Measurements from ENCODE around the gene RNASE3. TPM values are rescaled to one million over a fixed set of nuclear protein-coding genes. Genes with fewer than 3 reads are reported as not detected.
A peak's percentile ranks its signal among the peaks of the same experiment; 100 is the strongest.
"Not testable (repeated sequence)": the region's sequence is repeated elsewhere in the genome, so short reads cannot be mapped to it uniquely, and the experiment has no call there.

RNASE3 gene
- total RNA-seq, result not detected in 2 replicates

GRCh38 chr14:20891126-20891825 is at the start of gene RNASE3:
RNASE3 (plus strand) TSS chr14:20891385; CDS start chr14:20891687, 302 bp downstream.
- DNase-seq (ENCODE audit: low read depth in 2 of 2), result not testable (repeated sequence)

GRCh38 chr14:20846560-20846959 is 44.6 kb upstream of the RNASE3 start:
- DNase-seq (ENCODE audit: low read depth in 2 of 2), result no peak

- peak in 1 of 2 donors; percentile 44 for DNase-seq (ENCODE audit: low read depth in 2 of 2)
Observed at GRCh38 chr14:20848316-20848954, 42.8 kb upstream of the RNASE3 start.

- no peak for DNase-seq (ENCODE audit: low read depth in 2 of 2)
Observed at GRCh38 chr14:20848955-20849570, 42.1 kb upstream of the RNASE3 start.

GRCh38 chr14:20853042-20853441 is 38.1 kb upstream of the RNASE3 start:
- DNase-seq (ENCODE audit: low read depth in 2 of 2), result peak in 1 of 2 donors; percentile 5

- peak; percentile 90 to 91 for DNase-seq (ENCODE audit: low read depth in 2 of 2)
Observed at GRCh38 chr14:20855652-20856291, 35.4 kb upstream of the RNASE3 start.

GRCh38 chr14:20857207-20857606 is 34.0 kb upstream of the RNASE3 start:
- DNase-seq (ENCODE audit: low read depth in 2 of 2), result no peak

- peak; percentile 51 to 65 for DNase-seq (ENCODE audit: low read depth in 2 of 2)
Observed at GRCh38 chr14:20857630-20858261, 33.4 kb upstream of the RNASE3 start.

- DNase-seq (ENCODE audit: low read depth in 2 of 2), result no peak
Observed at GRCh38 chr14:20866194-20866593, 25.0 kb upstream of the RNASE3 start.

- peak; percentile 25 to 30 for DNase-seq (ENCODE audit: low read depth in 2 of 2)
Observed at GRCh38 chr14:20866963-20867362, 24.2 kb upstream of the RNASE3 start.

- DNase-seq (ENCODE audit: low read depth in 2 of 2), result peak; percentile 48 to 86
Observed at GRCh38 chr14:20873370-20874177, 17.6 kb upstream of the RNASE3 start.

- no peak for DNase-seq (ENCODE audit: low read depth in 2 of 2)
Observed at GRCh38 chr14:20877016-20877415, 14.2 kb upstream of the RNASE3 start.

GRCh38 chr14:20878695-20879094 is 12.5 kb upstream of the RNASE3 start:
- no peak for DNase-seq (ENCODE audit: low read depth in 2 of 2)

GRCh38 chr14:20881229-20881628 is 10.0 kb upstream of the RNASE3 start:
- not testable (repeated sequence) for DNase-seq (ENCODE audit: low read depth in 2 of 2)

- not testable (repeated sequence) for DNase-seq (ENCODE audit: low read depth in 2 of 2)
Observed at GRCh38 chr14:20882787-20883186, 8.4 kb upstream of the RNASE3 start.

GRCh38 chr14:20888411-20888810 is 2.8 kb upstream of the RNASE3 start:
- not testable (repeated sequence) for DNase-seq (ENCODE audit: low read depth in 2 of 2)

GRCh38 chr14:20895322-20895721 is 4.1 kb downstream of the RNASE3 start:
- not testable (repeated sequence) for DNase-seq (ENCODE audit: low read depth in 2 of 2)

GRCh38 chr14:20904393-20905029 is 13.3 kb downstream of the RNASE3 start:
- DNase-seq (ENCODE audit: low read depth in 2 of 2), result no peak

GRCh38 chr14:20905676-20906075 is 14.5 kb downstream of the RNASE3 start:
- DNase-seq (ENCODE audit: low read depth in 2 of 2), result no peak

- no peak for DNase-seq (ENCODE audit: low read depth in 2 of 2)
Observed at GRCh38 chr14:20907214-20907613, 16.0 kb downstream of the RNASE3 start.
